ENCODE results near the gene WDR93. TPM values are rescaled to one million over a fixed set of nuclear protein-coding genes. Genes with fewer than 3 reads are reported as not detected.

The WDR93 gene
- total RNA-seq, 1 donor from 2014 or later: not detected

Other genes starting within 250 kb of the WDR93 start
- not detected in 2 replicates for gene RHCG, start 194.2 kb upstream of the WDR93 start, total RNA-seq
- 18.8 and 21.0 TPM in 2 replicates for gene TICRR, start 115.3 kb upstream of the WDR93 start, total RNA-seq
- gene KIF7, start 35.3 kb upstream of the WDR93 start, total RNA-seq: 1.9 TPM in 2 replicates
- 0.14 TPM in 1 of 2 replicates, not detected in the other for gene PLIN1, start 11.4 kb upstream of the WDR93 start, total RNA-seq
- gene PEX11A, start 57 bp upstream of the WDR93 start, total RNA-seq: 1.6 and 2.1 TPM in 2 replicates
- gene MESP1, start 60.4 kb downstream of the WDR93 start, total RNA-seq: 5.6 and 7.3 TPM in 2 replicates
- 0.24 TPM in 1 of 2 replicates, not detected in the other for gene MESP2, start 85.5 kb downstream of the WDR93 start, total RNA-seq
- gene ANPEP, start 124.0 kb downstream of the WDR93 start, total RNA-seq: 0.80 and 0.89 TPM in 2 replicates
- gene AP3S2, start 203.2 kb downstream of the WDR93 start, total RNA-seq: 20.3 and 20.6 TPM in 2 replicates
- gene ARPIN, start 222.1 kb downstream of the WDR93 start, total RNA-seq: not detected in 2 replicates

Data from activated CD4-positive, alpha-beta T cell treated with anti-CD3 and anti-CD28 coated beads, Interleukin-2, amount 10 ng/mL, durations not matched to agents 24 days and 14 days (primary cell).